SK-N-SH (cell line): ENCODE measurements around the gene TTC38. TPM values are rescaled to one million over a fixed set of nuclear protein-coding genes. Genes with fewer than 3 reads are reported as not detected.
A peak's percentile ranks its signal among the peaks of the same experiment; 100 is the strongest.

ENCODE experiments used
- CTCF ChIA-PET: fragments of 300-600, 350-600 bp; formaldehyde crosslinking; extraction: SDS; loops from one replicate; lab custom pipeline; 2021; lab: Yijun Ruan, JAX
- POLR2A ChIA-PET: fragments of 350-600 bp; sonication (Branson Sonifier 250); formaldehyde crosslinking; extraction: SDS; loops from one replicate; lab custom pipeline; 2020; ENCODE audit warnings: antibody characterized with exemption, inconsistent platforms; lab: Yijun Ruan, JAX
- DNase-seq: peaks from one replicate; pipeline ENCODE4 v3.0.0; 2012
- H2AFZ ChIP-seq: fragments of 200-600 bp; sonication (generic); 2 replicates; pipeline ENCODE4 v1.8.1; 2016; ENCODE audit warnings: antibody characterized with exemption, mild to moderate bottlenecking, low read depth
- H3F3A ChIP-seq: fragments of 200-600 bp; sonication (generic); replicated peaks from 2 replicates; pipeline ENCODE3; 2016; ENCODE audit warnings: antibody characterized with exemption, mild to moderate bottlenecking; ENCODE audit not compliant: insufficient read depth
- H3K27ac ChIP-seq, 2 experiments: fragments of 200-500 bp in 1 of 2; fragments of 200-600 bp in 1 of 2; sonication (Bioruptor generic) in 1 of 2; sonication (generic), shearing (Covaris generic) in 1 of 2; 2 replicates each; pipeline versions ENCODE4 v1.5.1 to v1.6.1; 2014 to 2016; ENCODE audit warnings: low read depth in 2 of 2, inconsistent platforms in 1 of 2, low read length in 1 of 2, mild to moderate bottlenecking in 1 of 2, mixed read lengths in 1 of 2
- H3K27me3 ChIP-seq: fragments of 200-600 bp; sonication (generic), shearing (Covaris generic); 2 replicates; pipeline ENCODE4 v1.6.1; 2016; ENCODE audit warnings: mixed run types; ENCODE audit not compliant: insufficient read depth
- H3K36me3 ChIP-seq, 2 experiments: fragments of 200-500 bp in 1 of 2; fragments of 200-600 bp in 1 of 2; sonication (Bioruptor generic) in 1 of 2; sonication (generic) in 1 of 2; replicated peaks in 1 of 2; 2 replicates each; pipeline versions ENCODE3 to v1.5.1; 2014 to 2016; ENCODE audit warnings: low read length in 1 of 2, mild to moderate bottlenecking in 1 of 2; ENCODE audit not compliant: insufficient read depth in 2 of 2, control insufficient read depth in 1 of 2
- H3K4me1 ChIP-seq, 2 experiments: fragments of 200-500 bp in 1 of 2; fragments of 200-600 bp in 1 of 2; sonication (Bioruptor generic) in 1 of 2; sonication (generic), shearing (Covaris generic) in 1 of 2; 2 replicates each; pipeline versions ENCODE4 v1.5.1 to v1.6.1; 2014 to 2016; ENCODE audit warnings: low read depth in 1 of 2, low read length in 1 of 2, mixed run types in 1 of 2; ENCODE audit not compliant: insufficient read depth in 2 of 2, control insufficient read depth in 1 of 2
- H3K4me2 ChIP-seq: fragments of 200-600 bp; sonication (generic), shearing (Covaris generic); 2 replicates; pipeline ENCODE4 v1.6.1; 2017; ENCODE audit warnings: mixed run types
- H3K4me3 ChIP-seq, 2 experiments: fragments of 200-500 bp in 1 of 2; fragments of 200-600 bp in 1 of 2; sonication (Bioruptor generic) in 1 of 2; sonication (generic), shearing (Covaris generic) in 1 of 2; 2 replicates each; pipeline versions ENCODE4 v1.5.1 to v1.8.1; 2014 to 2016; ENCODE audit warnings: low read depth in 2 of 2, inconsistent platforms in 1 of 2, low read length in 1 of 2, mild to moderate bottlenecking in 1 of 2, mixed read lengths in 1 of 2, moderate library complexity in 1 of 2
- H3K79me2 ChIP-seq: fragments of 200-600 bp; sonication (generic); 2 replicates; pipeline ENCODE4 v1.8.1; 2017; ENCODE audit warnings: mild to moderate bottlenecking; ENCODE audit not compliant: insufficient read depth
- H3K9ac ChIP-seq: fragments of 200-600 bp; sonication (generic); 2 replicates; pipeline ENCODE4 v1.6.1; 2017; ENCODE audit warnings: mixed run types
- H3K9me2 ChIP-seq: fragments of 200-600 bp; sonication (generic); 2 replicates; pipeline ENCODE4 v1.6.1; 2017; ENCODE audit warnings: mixed run types
- H3K9me3 ChIP-seq: fragments of 200-600 bp; sonication (generic); 2 replicates; pipeline ENCODE4 v1.6.1; 2017; ENCODE audit warnings: mixed run types, mild to moderate bottlenecking, moderate library complexity
- H4K20me1 ChIP-seq: fragments of 200-600 bp; sonication (generic); 2 replicates; pipeline ENCODE4 v1.6.1; 2017; ENCODE audit warnings: mild to moderate bottlenecking, mixed run types; ENCODE audit not compliant: insufficient read depth
- CHD2 ChIP-seq: fragments of 150-350 bp; IDR thresholded peaks from 2 replicates; pipeline ENCODE4 v1.6.1; 2018; ENCODE audit warnings: low read length; ENCODE audit not compliant: partially characterized antibody
- GABPA ChIP-seq: IDR thresholded peaks from 2 replicates; pipeline ENCODE4 v1.4.0; 2012; ENCODE audit warnings: low read depth, mild to moderate bottlenecking
- JUND ChIP-seq: IDR thresholded peaks from 2 replicates; pipeline ENCODE4 v1.4.0; 2012
- MXI1 ChIP-seq: IDR thresholded peaks from 2 replicates; pipeline ENCODE4 v1.6.1; 2012; ENCODE audit warnings: mild to moderate bottlenecking, low read depth, low read length, improper control_type of control experiment
- POLR2AphosphoS5 ChIP-seq: IDR thresholded peaks from 2 replicates; pipeline ENCODE4 v1.6.1; 2012; ENCODE audit warnings: low read depth, low read length
- RAD21 ChIP-seq: IDR thresholded peaks from 2 replicates; pipeline ENCODE4 v1.6.1; 2012; ENCODE audit warnings: mild to moderate bottlenecking, low read length
- RCOR1 ChIP-seq: fragments of 150-350 bp; IDR thresholded peaks from 2 replicates; pipeline ENCODE4 v1.6.1; 2017; ENCODE audit warnings: antibody characterized with exemption, low read length
- RFX5 ChIP-seq: IDR thresholded peaks from 2 replicates; pipeline ENCODE4 v1.6.1; 2012; ENCODE audit warnings: mild to moderate bottlenecking, improper control_type of control experiment, low read length
- SIN3A ChIP-seq: IDR thresholded peaks from 2 replicates; pipeline ENCODE4 v1.6.1; 2012; ENCODE audit warnings: low read depth, mild to moderate bottlenecking, low read length, moderate library complexity, borderline replicate concordance
- SMC3 ChIP-seq: IDR thresholded peaks from 2 replicates; pipeline ENCODE4 v1.6.1; 2012; ENCODE audit warnings: low read depth, low read length, improper control_type of control experiment
- TEAD4 ChIP-seq: IDR thresholded peaks from 2 replicates; pipeline ENCODE4 v1.4.0; 2012; ENCODE audit warnings: mild to moderate bottlenecking, borderline replicate concordance; ENCODE audit not compliant: insufficient read depth
- WGBS: methylation state at CpG from one replicate; pipeline ENCODE4 v1.1.6; 2017; ENCODE audit warnings: low lambda C conversion rate; 5-methylcytosine and 5-hydroxymethylcytosine counted together
- polyA plus RNA-seq, 3 experiments: library from polyadenylated mRNA; depleted of rRNA; stranded (reverse); fragments of >200 nt; gene quantifications; 2 replicates each; pipeline ENCODE4 v1.2.3, GENCODE V29; 2012
- TF ChIP-seq, protein P1 (sequence below): fragments of 150-350 bp; IDR thresholded peaks from 2 replicates; pipeline ENCODE4 v1.6.1; 2017; ENCODE audit warnings: antibody characterized with exemption, low read length, low read depth, borderline replicate concordance
- TF ChIP-seq, protein P2 (sequence below): IDR thresholded peaks from 2 replicates; pipeline ENCODE4 v1.4.0; 2012; ENCODE audit warnings: low read depth, borderline replicate concordance
- TF ChIP-seq, protein P3 (sequence below): fragments of 200-600 bp; sonication (generic); IDR thresholded peaks from 2 replicates; pipeline ENCODE4 v1.6.1; 2017; ENCODE audit warnings: antibody characterized with exemption, mild to moderate bottlenecking, moderate library complexity
- TF ChIP-seq, protein P4 (sequence below): IDR thresholded peaks from 2 replicates; pipeline ENCODE4 v1.4.0; 2012; ENCODE audit warnings: low read depth, borderline replicate concordance

The TTC38 gene
- polyA plus RNA-seq, 1 of the 3 experiments (the other 2 are of a cell fraction): 24.0 TPM

DNA sequence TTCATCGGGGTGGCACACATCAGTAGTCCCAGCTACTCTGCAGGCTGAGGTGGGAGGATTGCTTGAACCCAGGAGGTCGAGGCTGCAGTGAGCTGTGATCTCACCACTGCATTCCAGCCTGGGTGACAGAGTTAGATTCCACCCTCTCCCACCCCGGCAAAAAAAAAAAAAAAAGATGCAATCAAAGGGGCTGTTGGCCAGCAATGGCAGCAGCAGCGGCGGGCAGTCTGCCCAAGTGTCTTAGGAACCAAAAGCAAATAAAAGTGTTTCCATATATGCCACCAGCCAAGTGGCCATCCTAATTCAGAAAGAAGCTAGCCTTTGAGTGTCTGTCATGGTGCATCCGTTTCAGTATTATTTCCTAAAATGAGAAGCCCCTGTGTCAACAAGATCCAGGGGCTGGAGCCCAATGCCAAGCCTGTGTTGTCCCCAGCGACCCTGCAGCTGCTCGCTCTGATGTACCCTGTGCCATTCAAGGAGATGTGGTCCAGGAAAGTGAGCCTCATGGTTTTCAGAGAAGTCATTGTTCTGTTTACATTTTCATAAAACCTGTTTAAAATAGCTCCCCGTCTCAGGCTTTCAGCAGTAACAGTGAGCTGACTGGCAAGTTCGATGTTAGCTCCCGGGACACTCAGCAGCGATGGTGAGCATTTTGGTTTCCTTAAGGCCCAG lies 30.2 kb upstream of the TTC38 start:
- ChIA-PET POLR2A (no interaction called here), CTCF (interaction anchor here (0.6 to 1.5 kb wide), 3 partner anchors 10 to 115 kb away, joined by 3 read pairs; no protein-coding TSS in a partner anchor)
- Histone ChIP-seq H2AFZ (no peak overlapping the region), H3K27me3 (no peaks in the 10 kb centered on the region), H3K27ac (peak overlapping the region in 1 of 2 experiments; percentile 85; a peak in 2 of 4 replicates), H3K79me2 (no peaks in the 10 kb centered on the region), H3K4me3 (no peak overlapping the region), H3F3A (no peaks in the 10 kb centered on the region), H3K4me1 (peaks cover 10 to 52% of the 10 kb centered on the region in 2 experiments; a peak in 3 of 4 replicates), H3K4me2 (no peak overlapping the region), H3K9me3 (no peaks in the 10 kb centered on the region)
- 92% methylated on average over 12 of the region's 12 CpGs for WGBS
- DNase-seq: no peak
- TF ChIP-seq CHD2 (no peak), RAD21 (no peak), JUND (no peak), RCOR1 (no peak), SMC3 (no peak), SIN3A (no peak), MXI1 (no peak), RFX5 (no peak), GABPA (no peak), POLR2AphosphoS5 (no peak), TEAD4 (no peak)
- TF ChIP-seq, protein P1, sequence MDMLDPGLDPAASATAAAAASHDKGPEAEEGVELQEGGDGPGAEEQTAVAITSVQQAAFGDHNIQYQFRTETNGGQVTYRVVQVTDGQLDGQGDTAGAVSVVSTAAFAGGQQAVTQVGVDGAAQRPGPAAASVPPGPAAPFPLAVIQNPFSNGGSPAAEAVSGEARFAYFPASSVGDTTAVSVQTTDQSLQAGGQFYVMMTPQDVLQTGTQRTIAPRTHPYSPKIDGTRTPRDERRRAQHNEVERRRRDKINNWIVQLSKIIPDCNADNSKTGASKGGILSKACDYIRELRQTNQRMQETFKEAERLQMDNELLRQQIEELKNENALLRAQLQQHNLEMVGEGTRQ: no peak
- TF ChIP-seq, protein P2, sequence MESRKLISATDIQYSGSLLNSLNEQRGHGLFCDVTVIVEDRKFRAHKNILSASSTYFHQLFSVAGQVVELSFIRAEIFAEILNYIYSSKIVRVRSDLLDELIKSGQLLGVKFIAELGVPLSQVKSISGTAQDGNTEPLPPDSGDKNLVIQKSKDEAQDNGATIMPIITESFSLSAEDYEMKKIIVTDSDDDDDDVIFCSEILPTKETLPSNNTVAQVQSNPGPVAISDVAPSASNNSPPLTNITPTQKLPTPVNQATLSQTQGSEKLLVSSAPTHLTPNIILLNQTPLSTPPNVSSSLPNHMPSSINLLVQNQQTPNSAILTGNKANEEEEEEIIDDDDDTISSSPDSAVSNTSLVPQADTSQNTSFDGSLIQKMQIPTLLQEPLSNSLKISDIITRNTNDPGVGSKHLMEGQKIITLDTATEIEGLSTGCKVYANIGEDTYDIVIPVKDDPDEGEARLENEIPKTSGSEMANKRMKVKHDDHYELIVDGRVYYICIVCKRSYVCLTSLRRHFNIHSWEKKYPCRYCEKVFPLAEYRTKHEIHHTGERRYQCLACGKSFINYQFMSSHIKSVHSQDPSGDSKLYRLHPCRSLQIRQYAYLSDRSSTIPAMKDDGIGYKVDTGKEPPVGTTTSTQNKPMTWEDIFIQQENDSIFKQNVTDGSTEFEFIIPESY: no peak
- TF ChIP-seq, protein P3, sequence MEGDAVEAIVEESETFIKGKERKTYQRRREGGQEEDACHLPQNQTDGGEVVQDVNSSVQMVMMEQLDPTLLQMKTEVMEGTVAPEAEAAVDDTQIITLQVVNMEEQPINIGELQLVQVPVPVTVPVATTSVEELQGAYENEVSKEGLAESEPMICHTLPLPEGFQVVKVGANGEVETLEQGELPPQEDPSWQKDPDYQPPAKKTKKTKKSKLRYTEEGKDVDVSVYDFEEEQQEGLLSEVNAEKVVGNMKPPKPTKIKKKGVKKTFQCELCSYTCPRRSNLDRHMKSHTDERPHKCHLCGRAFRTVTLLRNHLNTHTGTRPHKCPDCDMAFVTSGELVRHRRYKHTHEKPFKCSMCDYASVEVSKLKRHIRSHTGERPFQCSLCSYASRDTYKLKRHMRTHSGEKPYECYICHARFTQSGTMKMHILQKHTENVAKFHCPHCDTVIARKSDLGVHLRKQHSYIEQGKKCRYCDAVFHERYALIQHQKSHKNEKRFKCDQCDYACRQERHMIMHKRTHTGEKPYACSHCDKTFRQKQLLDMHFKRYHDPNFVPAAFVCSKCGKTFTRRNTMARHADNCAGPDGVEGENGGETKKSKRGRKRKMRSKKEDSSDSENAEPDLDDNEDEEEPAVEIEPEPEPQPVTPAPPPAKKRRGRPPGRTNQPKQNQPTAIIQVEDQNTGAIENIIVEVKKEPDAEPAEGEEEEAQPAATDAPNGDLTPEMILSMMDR: no peak
- TF ChIP-seq, protein P4, sequence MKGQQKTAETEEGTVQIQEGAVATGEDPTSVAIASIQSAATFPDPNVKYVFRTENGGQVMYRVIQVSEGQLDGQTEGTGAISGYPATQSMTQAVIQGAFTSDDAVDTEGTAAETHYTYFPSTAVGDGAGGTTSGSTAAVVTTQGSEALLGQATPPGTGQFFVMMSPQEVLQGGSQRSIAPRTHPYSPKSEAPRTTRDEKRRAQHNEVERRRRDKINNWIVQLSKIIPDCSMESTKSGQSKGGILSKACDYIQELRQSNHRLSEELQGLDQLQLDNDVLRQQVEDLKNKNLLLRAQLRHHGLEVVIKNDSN: no peak
- TF ChIP-seq, all 33 proteins: peak for 0
- Histone ChIP-seq H3K9ac (no peak overlapping the region), H3K36me3 (peaks cover 0 to 16% of the 10 kb centered on the region in 2 experiments), H4K20me1 (no peaks in the 10 kb centered on the region), H3K9me2 (no peaks in the 10 kb centered on the region)
